Suprapubic skin (tissue), 4 donors: ENCODE measurements around the gene SGCB. TPM values are rescaled to one million over a fixed set of nuclear protein-coding genes. Genes with fewer than 3 reads are reported as not detected.

Experiments used
- DNase-seq, 2 donors: peaks; one replicate each; pipeline ENCODE4 v3.0.0-alpha.2; 2019; ENCODE audit warnings: low spot score in 2 of 2
- H3K27ac ChIP-seq: fragments of 200-600 bp; sonication (generic); one replicate; pipeline ENCODE4 v1.5.1; 2019
- H3K27me3 ChIP-seq: fragments of 200-600 bp; sonication (generic); one replicate; pipeline ENCODE4 v1.5.1; 2019
- H3K36me3 ChIP-seq: fragments of 200-600 bp; sonication (generic); one replicate; pipeline ENCODE4 v1.5.1; 2019
- H3K4me1 ChIP-seq: fragments of 200-600 bp; sonication (generic); one replicate; pipeline ENCODE4 v1.5.1; 2019
- H3K4me3 ChIP-seq: fragments of 200-600 bp; sonication (generic); one replicate; pipeline ENCODE4 v1.5.1; 2019; ENCODE audit warnings: mild to moderate bottlenecking
- H3K9me3 ChIP-seq: fragments of 200-600 bp; sonication (generic); one replicate; pipeline ENCODE4 v1.5.1; 2019
- EP300 ChIP-seq: sonication (generic); formaldehyde crosslinking; IDR thresholded peaks from one replicate; pipeline ENCODE4 v1.6.1; 2017; ENCODE audit warnings: antibody characterized with exemption
- POLR2A ChIP-seq, 2 donors: fragments of 450-650 bp; IDR thresholded peaks; one replicate each; pipeline ENCODE4 v1.6.1; 2017; ENCODE audit warnings: antibody characterized with exemption in 2 of 2, mild to moderate bottlenecking in 2 of 2, moderate library complexity in 2 of 2
- POLR2AphosphoS5 ChIP-seq, 3 donors: sonication (generic); formaldehyde crosslinking; IDR thresholded peaks; one replicate each; pipeline ENCODE4 v1.6.1; 2017; ENCODE audit warnings: antibody characterized with exemption in 3 of 3
- WGBS: methylation state at CpG from one replicate; pipeline ENCODE4 v1.1.5; 2018; 5-methylcytosine and 5-hydroxymethylcytosine counted together
- total RNA-seq, 4 donors: library from RNA; depleted of rRNA; stranded (reverse); fragments of >200 nt; gene quantifications; one replicate each; pipeline ENCODE4 v1.1.0, GENCODE V29; 2016
- TF ChIP-seq, protein P1 (sequence below), 2 donors: fragments of 200-600 bp in 1 of 2; fragments of 450-650 bp in 1 of 2; sonication (generic) in 1 of 2; IDR thresholded peaks; one replicate each; pipeline ENCODE4 v1.5.1; 2016 to 2019; ENCODE audit warnings: antibody characterized with exemption in 2 of 2, mild to moderate bottlenecking in 1 of 2, moderate library complexity in 1 of 2

The SGCB gene
- total RNA-seq, 4 donors from 2014 or later: 7.0 to 8.9 (median 7.5) TPM

DNA sequence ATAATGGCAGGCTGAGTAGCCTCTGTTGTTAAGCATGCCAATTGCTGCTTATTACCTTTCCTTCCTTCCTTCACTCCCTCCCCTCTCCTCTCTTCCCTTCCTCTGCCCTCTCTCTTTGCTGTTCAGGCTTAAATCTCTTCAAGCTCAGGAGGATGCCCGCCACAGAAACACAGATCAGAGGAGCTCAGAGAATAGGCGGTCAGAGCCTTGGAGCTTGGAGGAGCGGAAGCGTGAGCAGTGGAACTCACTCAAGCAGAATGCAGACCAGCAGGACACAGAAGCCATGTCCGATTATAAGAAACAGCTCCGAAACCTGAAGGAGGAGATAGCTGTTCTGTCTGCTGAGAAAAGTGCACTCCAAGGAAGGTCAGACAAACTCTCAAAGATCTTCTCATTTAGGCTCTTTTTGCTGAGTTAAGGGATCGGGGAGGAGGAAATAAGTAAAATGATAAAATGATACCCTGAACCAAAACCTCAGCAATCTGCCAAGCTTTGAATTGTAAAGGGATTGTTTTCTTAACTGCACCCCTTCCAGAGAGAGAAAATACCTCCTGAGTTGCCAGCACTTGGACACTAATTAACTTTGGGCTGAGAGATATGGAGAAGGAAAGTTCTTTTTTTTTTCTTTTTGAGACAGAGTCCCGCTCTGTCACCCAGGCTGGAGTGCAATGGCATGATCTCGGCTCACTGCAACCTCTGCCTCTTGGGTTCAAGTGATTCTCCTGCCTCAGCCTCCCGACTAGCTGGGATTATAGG lies 33.9 kb upstream of the SGCB start:
- H3K9me3 ChIP-seq: no peaks in the 10 kb centered on the region
- 91% methylated on average over 10 of the region's 10 CpGs for WGBS
- H3K27me3 ChIP-seq: no peaks in the 10 kb centered on the region
- H3K27ac ChIP-seq: no peak overlapping the region
- H3K4me1 ChIP-seq: no peaks in the 10 kb centered on the region
- TF ChIP-seq EP300 (no peak), POLR2AphosphoS5 (IDR thresholded peaks at IDR 0.05) (no peak)
- TF ChIP-seq, protein P1, sequence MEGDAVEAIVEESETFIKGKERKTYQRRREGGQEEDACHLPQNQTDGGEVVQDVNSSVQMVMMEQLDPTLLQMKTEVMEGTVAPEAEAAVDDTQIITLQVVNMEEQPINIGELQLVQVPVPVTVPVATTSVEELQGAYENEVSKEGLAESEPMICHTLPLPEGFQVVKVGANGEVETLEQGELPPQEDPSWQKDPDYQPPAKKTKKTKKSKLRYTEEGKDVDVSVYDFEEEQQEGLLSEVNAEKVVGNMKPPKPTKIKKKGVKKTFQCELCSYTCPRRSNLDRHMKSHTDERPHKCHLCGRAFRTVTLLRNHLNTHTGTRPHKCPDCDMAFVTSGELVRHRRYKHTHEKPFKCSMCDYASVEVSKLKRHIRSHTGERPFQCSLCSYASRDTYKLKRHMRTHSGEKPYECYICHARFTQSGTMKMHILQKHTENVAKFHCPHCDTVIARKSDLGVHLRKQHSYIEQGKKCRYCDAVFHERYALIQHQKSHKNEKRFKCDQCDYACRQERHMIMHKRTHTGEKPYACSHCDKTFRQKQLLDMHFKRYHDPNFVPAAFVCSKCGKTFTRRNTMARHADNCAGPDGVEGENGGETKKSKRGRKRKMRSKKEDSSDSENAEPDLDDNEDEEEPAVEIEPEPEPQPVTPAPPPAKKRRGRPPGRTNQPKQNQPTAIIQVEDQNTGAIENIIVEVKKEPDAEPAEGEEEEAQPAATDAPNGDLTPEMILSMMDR (IDR thresholded peaks at IDR 0.05): no peak
- no peak overlapping the region for H3K4me3 ChIP-seq
- no peak for DNase-seq
- H3K36me3 ChIP-seq: peaks cover 4% of the 10 kb centered on the region

DNA sequence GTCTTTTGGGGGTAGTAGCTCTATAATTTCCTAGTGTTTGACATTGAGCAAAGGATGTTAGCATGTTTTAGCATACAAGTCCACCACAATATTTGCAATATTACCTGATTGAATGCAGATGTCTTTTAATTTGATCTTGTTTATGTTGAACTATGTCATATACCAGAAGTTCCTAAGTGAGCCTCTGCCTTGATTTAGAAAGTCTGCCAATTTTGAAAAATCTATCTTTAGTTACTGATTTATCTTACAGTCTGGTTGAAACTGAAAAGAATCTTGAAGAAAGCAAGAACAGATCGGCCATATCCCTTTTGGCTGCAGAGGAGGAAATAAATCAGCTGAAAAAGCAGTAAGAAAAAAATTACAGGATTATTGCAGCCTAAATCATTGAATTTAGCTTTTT lies 31.5 kb upstream of the SGCB start:
- DNase-seq: no peak
- TF ChIP-seq POLR2AphosphoS5 (IDR thresholded peaks at IDR 0.05): no peak
- 76% methylated on average over 1 of the region's 1 CpG for WGBS

DNA sequence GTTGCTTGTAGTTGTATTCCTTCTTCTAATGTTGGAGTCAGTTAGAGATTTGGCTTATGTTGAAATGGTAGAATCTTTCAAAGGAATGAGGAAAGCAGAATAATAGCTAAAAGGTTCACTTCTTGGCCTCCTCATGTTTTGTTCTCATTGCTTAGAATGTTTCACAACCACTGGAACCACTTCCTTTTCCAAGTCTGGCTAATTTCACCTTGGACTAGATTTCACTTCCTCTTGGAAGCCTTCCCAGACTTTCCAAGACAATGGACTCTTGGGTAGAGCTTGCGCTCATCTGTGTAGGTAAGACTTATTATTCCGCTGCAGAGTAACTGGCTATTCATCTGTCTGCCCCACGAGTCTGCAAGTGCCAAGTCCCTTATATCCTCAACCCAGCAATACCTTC lies 21.3 kb upstream of the SGCB start:
- Histone ChIP-seq H3K27me3 (no peaks in the 10 kb centered on the region), H3K9me3 (no peaks in the 10 kb centered on the region), H3K4me1 (peaks cover 17% of the 10 kb centered on the region), H3K4me3 (no peak overlapping the region), H3K36me3 (no peaks in the 10 kb centered on the region), H3K27ac (no peak overlapping the region)
- DNase-seq: no peak
- WGBS: 56% methylated on average over 3 of the region's 3 CpGs
- TF ChIP-seq POLR2A (IDR thresholded peaks at IDR 0.05): no peak

More for the DNA sequence above, 31.5 kb upstream of the SGCB start:
- Histone ChIP-seq H3K27ac (no peak overlapping the region), H3K4me3 (no peak overlapping the region), H3K36me3 (no peaks in the 10 kb centered on the region), H3K4me1 (no peaks in the 10 kb centered on the region), H3K9me3 (no peaks in the 10 kb centered on the region), H3K27me3 (no peaks in the 10 kb centered on the region)

DNA sequence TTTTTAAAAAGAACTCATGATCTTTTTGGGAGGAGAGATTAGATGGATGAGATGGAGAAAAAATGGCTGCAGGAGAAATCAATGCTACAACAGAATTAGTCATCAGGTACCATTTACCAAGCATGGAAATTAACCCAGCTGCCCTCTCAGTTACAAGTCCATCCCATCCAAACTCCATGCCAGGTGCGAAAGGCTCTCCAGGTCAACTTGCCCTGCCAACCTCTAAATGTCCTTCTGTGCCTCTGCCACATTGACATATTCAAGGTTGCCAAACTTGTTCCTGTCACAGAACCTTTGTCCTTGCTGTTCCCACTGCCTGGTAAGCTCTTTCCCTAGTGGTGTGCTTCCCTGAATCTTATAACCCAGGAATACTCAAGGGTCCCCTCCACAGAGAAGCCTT lies 20.2 kb upstream of the SGCB start:
- TF ChIP-seq POLR2A (IDR thresholded peaks at IDR 0.05) (no peak), POLR2AphosphoS5 (IDR thresholded peaks at IDR 0.05) (no peak)
- TF ChIP-seq, protein P1 (IDR thresholded peaks at IDR 0.05): no peak
- Histone ChIP-seq H3K27me3 (no peaks in the 10 kb centered on the region), H3K27ac (no peak overlapping the region), H3K4me1 (peaks cover 17% of the 10 kb centered on the region), H3K9me3 (no peaks in the 10 kb centered on the region), H3K36me3 (no peaks in the 10 kb centered on the region), H3K4me3 (no peak overlapping the region)
- WGBS: 82% methylated on average over 1 of the region's 1 CpG
- no peak for DNase-seq

DNA sequence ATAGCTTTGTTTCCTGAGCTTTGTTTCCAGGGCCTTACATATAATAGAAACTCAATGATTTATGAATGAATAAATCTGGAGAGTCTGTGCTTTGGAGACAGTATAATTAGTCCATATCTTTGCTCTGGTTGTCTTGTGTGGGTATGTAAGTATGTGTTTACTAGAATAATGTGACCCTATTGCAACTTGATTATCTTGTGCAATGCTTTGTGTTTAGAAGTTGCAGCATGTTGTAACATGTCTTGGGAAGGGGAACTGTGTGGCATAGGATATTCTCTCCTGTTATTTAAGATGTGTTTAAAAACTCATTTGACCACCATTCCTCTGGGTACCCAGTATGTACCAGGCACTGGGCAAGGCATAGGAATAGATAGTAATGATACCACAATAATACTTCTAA lies 19.1 kb upstream of the SGCB start:
- H3K4me3 ChIP-seq: no peak overlapping the region

DNA sequence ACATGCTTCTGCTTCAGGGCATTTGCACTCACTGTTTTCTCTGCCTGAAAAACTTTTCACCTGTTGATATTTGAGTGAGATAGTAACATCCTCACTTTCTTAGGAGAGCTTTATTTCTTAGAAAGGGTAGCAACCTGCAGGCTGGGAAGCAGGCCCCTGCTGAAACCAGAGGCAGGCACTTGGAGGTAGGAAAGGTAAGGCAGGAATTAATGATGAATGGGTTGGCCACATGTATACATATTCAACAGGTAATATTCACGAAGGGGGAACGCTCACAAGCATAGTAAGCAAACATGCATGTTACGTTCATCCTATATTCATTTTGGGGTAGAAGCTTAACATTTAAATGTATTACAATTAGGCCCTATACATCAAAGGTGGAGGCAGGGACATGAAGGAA lies 16.2 kb upstream of the SGCB start:
- Histone ChIP-seq H3K36me3 (no peaks in the 10 kb centered on the region), H3K27me3 (peaks cover 11% of the 10 kb centered on the region), H3K27ac (no peak overlapping the region), H3K4me3 (no peak overlapping the region), H3K4me1 (peaks cover 33% of the 10 kb centered on the region), H3K9me3 (no peaks in the 10 kb centered on the region)
- DNase-seq: no peak
- TF ChIP-seq EP300 (no peak), POLR2AphosphoS5 (IDR thresholded peaks at IDR 0.05) (no peak), POLR2A (IDR thresholded peaks at IDR 0.05) (no peak)
- TF ChIP-seq, protein P1 (IDR thresholded peaks at IDR 0.05): no peak
- 88% methylated on average over 3 of the region's 3 CpGs for WGBS

More for the DNA sequence above, 19.1 kb upstream of the SGCB start:
- no peak for DNase-seq
- H3K27me3 ChIP-seq: peaks cover 2% of the 10 kb centered on the region
- H3K36me3 ChIP-seq: no peaks in the 10 kb centered on the region
- no peak overlapping the region for H3K27ac ChIP-seq
- no peaks in the 10 kb centered on the region for H3K9me3 ChIP-seq
- TF ChIP-seq, protein P1 (IDR thresholded peaks at IDR 0.05): no peak
- no peak for TF ChIP-seq POLR2A (IDR thresholded peaks at IDR 0.05)
- TF ChIP-seq EP300: no peak
- no peak for TF ChIP-seq POLR2AphosphoS5 (IDR thresholded peaks at IDR 0.05)
- H3K4me1 ChIP-seq: peaks cover 21% of the 10 kb centered on the region
